Lung (tissue), 12 donors: Measurements from ENCODE around the gene CATSPER3. TPM values are rescaled to one million over a fixed set of nuclear protein-coding genes. Genes with fewer than 3 reads are reported as not detected.

ENCODE experiments used
- ATAC-seq: fragments of 200-7000 bp; cut with Tn5 transposase; one replicate; pipeline ENCODE4 v1.9.1; 2020; ENCODE audit warnings: moderate number of reproducible peaks; ENCODE audit not compliant: insufficient read depth, low FRiP score
- DNase-seq, 3 donors: peaks; one replicate each; pipeline ENCODE4 v3.0.0-alpha.2; 2013 to 2017
- H3K27ac ChIP-seq, 2 donors: one replicate each; pipeline ENCODE4 v1.5.1; 2013; ENCODE audit warnings: mild to moderate bottlenecking in 2 of 2, moderate library complexity in 2 of 2, control low read depth in 1 of 2, inconsistent platforms in 1 of 2, low read depth in 1 of 2, low read length in 1 of 2
- H3K27me3 ChIP-seq, 3 donors: one replicate each; pipeline ENCODE4 v1.5.1; 2013; ENCODE audit warnings: low read length in 2 of 3; ENCODE audit not compliant: control insufficient read depth in 3 of 3, insufficient read depth in 3 of 3
- H3K36me3 ChIP-seq, 4 donors: one replicate each; pipeline ENCODE4 v1.5.1; 2013; ENCODE audit warnings: low read length in 4 of 4, mild to moderate bottlenecking in 1 of 4, moderate library complexity in 1 of 4; ENCODE audit not compliant: control insufficient read depth in 4 of 4, insufficient read depth in 4 of 4
- H3K4me1 ChIP-seq, 5 donors: one replicate each; pipeline ENCODE4 v1.5.1; 2013; ENCODE audit warnings: low read length in 5 of 5, mild to moderate bottlenecking in 2 of 5, moderate library complexity in 1 of 5; ENCODE audit not compliant: control insufficient read depth in 5 of 5, insufficient read depth in 5 of 5
- H3K4me3 ChIP-seq: one replicate; pipeline ENCODE4 v1.5.1; 2013; ENCODE audit warnings: mild to moderate bottlenecking, control low read depth, moderate library complexity
- H3K9ac ChIP-seq, 2 donors: one replicate each; pipeline ENCODE4 v1.5.1; 2013; ENCODE audit warnings: low read length in 2 of 2, control low read depth in 1 of 2; ENCODE audit not compliant: insufficient read depth in 1 of 2
- H3K9me3 ChIP-seq, 4 donors: one replicate each; pipeline ENCODE4 v1.5.1; 2013; ENCODE audit warnings: low read length in 3 of 4, mild to moderate bottlenecking in 1 of 4, moderate library complexity in 1 of 4; ENCODE audit not compliant: control insufficient read depth in 4 of 4, insufficient read depth in 3 of 4
- WGBS, 2 donors: extraction: QIAGEN DNeasy Blood & Tissue Kit; methylation state at CpG; one replicate each; pipeline ENCODE4 v1.1.7; 2013; 5-methylcytosine and 5-hydroxymethylcytosine counted together
- polyA plus RNA-seq, 2 donors: library from polyadenylated mRNA; stranded (reverse); fragments of 200-250 nt; gene quantifications; one replicate each; pipeline ENCODE4 v1.2.1, GENCODE V29; 2013
- total RNA-seq, 2 donors: library from RNA; depleted of rRNA in 1 of 2; stranded (reverse); fragments of >200 nt in 1 of 2; gene quantifications; one replicate each; pipeline ENCODE4 v1.2.1, GENCODE V29; 2014 to 2021
- TF ChIP-seq, protein P1 (sequence below): IDR thresholded peaks from 2 replicates; pipeline ENCODE4 v1.5.1; 2012; ENCODE audit warnings: mild to moderate bottlenecking; ENCODE audit errors: control extremely low read depth, extremely low read depth
- donor health status: control.
- donor health status: control.
- donor health status: Bipolar disorder and iron deficiency.
- donor health status: healthy.
- donor health status: DM: yes; HTN: yes; CAD: no.

The CATSPER3 gene
- total and polyA plus RNA-seq, 4 donors: 0.38 to 0.61 (median 0.49) TPM

DNA sequence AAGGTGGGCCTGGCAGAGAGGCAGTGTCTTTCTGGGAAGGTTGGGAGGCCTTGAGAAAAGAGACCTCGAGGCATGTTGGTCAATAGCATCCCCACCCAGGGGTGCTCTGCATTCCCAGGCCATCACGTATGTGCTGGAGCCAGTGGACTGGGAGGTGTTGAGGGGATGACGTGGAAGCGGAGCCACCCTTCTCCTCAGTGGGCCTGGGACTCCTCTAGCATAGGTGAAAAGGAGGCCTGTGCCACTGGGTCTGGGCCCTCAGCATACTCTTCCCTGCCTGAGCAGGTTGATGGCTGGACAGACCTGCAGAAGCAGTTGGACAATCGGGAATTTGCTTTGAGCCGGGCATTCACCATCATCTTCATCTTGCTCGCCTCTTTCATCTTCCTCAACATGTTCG, 40.8 kb downstream of the CATSPER3 start:
- Histone ChIP-seq H3K4me3 (no peak overlapping the region), H3K9me3 (no peaks in the 10 kb centered on the region), H3K27ac (no peak overlapping the region), H3K9ac (no peak overlapping the region), H3K36me3 (no peaks in the 10 kb centered on the region), H3K4me1 (no peaks in the 10 kb centered on the region), H3K27me3 (no peaks in the 10 kb centered on the region)
- DNase-seq: no peak
- 93 to 98% methylated on average over 8 of the region's 8 CpGs for WGBS, 2 donors
- no peak for ATAC-seq
- TF ChIP-seq, protein P1, sequence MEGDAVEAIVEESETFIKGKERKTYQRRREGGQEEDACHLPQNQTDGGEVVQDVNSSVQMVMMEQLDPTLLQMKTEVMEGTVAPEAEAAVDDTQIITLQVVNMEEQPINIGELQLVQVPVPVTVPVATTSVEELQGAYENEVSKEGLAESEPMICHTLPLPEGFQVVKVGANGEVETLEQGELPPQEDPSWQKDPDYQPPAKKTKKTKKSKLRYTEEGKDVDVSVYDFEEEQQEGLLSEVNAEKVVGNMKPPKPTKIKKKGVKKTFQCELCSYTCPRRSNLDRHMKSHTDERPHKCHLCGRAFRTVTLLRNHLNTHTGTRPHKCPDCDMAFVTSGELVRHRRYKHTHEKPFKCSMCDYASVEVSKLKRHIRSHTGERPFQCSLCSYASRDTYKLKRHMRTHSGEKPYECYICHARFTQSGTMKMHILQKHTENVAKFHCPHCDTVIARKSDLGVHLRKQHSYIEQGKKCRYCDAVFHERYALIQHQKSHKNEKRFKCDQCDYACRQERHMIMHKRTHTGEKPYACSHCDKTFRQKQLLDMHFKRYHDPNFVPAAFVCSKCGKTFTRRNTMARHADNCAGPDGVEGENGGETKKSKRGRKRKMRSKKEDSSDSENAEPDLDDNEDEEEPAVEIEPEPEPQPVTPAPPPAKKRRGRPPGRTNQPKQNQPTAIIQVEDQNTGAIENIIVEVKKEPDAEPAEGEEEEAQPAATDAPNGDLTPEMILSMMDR: no peak

DNA sequence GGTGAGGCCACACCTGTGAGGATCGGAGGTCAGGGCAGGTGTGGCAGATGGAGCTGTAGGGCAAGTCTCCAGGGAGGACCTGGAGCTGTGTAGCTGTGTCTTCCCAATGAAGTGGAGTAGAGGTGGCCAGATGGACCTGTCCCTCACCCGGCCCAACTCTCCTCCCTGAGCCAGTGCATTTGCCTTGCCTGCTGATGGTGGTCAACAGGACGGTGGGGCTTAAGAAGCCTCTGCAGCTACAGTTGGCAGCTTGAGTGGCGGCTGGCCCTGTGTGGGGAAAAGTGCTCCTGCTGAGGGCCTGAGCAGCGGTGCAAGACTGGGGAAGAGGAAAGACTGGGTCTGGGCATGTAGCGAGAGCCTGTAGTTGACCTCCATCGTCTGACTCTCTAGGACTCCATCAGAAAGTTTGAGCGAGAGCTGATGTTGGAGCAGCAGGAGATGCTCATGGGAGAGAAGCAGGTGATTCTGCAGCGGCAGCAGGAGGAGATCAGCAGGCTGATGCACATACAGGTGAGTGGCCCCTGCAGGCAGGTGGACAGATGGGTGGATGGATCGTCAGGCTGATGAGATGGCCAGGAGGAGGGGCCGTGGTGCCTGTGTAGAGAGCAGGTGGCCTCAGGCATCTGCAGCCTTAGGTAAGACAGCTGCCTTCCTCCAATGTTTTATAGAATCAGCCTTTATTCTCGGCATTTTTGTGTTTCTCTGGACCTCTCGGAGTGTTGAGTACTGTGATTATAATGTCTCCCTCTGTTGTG, 41.5 kb downstream of the CATSPER3 start:
- H3K4me1 ChIP-seq: peaks cover 0 to 2% (median 0%) of the 10 kb centered on the region in 5 donors
- no peak overlapping the region for H3K27ac ChIP-seq
- no peaks in the 10 kb centered on the region for H3K27me3 ChIP-seq
- TF ChIP-seq, protein P1: no peak
- no peaks in the 10 kb centered on the region for H3K9me3 ChIP-seq
- H3K4me3 ChIP-seq: no peak overlapping the region
- H3K36me3 ChIP-seq: no peaks in the 10 kb centered on the region
- DNase-seq (no peak), ATAC-seq (no peak)
- WGBS, 2 donors: 86 to 93% methylated on average over 12 to 13 of the region's 13 CpGs
- no peak overlapping the region for H3K9ac ChIP-seq

DNA sequence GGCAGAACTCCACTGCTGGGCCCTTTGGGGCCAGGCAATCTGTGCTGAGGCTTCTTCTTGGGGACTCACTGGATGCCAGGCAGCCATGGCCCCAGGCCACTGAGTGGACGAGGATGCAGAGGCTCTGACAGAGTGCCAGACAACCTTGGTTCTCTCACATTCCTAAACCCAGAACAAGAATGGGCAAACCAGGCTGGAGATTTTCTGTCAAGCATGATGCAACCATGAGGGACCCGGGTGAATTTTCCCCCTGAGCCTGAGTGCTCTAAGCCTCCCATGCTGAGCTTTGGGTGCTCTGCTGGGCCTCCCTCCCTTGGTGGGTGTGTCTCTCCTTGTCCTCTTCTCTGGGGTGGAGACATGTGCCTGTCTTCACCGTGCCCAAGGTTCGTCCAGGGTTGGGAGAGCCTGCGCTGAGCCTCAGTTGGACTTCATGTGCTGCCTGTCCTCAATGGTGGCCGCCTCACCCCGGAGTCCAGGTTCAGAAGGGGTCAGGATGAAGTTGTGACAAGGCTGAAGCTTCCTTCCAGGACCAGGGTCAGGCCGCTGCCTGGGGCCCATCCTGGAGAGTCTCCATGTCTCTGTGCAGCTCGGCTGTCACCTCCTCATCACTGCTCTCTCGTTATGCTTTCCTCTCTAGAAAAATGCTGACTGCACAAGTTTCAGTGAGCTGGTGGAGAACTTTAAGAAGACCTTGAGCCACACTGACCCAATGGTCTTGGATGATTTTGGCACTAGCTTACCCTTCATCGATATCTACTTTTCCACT, 42.2 kb downstream of the CATSPER3 start:
- TF ChIP-seq, protein P1: no peak
- DNase-seq (no peak), ATAC-seq (no peak)
- Histone ChIP-seq H3K4me1 (peaks cover 0 to 8% (median 0%) of the 10 kb centered on the region in 5 donors), H3K36me3 (no peaks in the 10 kb centered on the region), H3K9ac (no peak overlapping the region), H3K27me3 (no peaks in the 10 kb centered on the region), H3K4me3 (no peak overlapping the region), H3K27ac (no peak overlapping the region), H3K9me3 (no peaks in the 10 kb centered on the region)
- WGBS, 2 donors: 90 to 96% methylated on average over 11 of the region's 11 CpGs
